Activated T-helper 1 cell treated with Interleukin-2 at 50 U/mL for 16 hours (primary cell): ENCODE measurements around the gene TBRG1.

ENCODE experiments used
- DNase-seq: peaks from one replicate; pipeline ENCODE4 v3.0.0-alpha.2; 2020; ENCODE audit warnings: low read depth

The TBRG1 gene

GRCh38 chr11:124662106-124662505 is 39.4 kb downstream of the TBRG1 start:
- no peak for DNase-seq

DNA sequence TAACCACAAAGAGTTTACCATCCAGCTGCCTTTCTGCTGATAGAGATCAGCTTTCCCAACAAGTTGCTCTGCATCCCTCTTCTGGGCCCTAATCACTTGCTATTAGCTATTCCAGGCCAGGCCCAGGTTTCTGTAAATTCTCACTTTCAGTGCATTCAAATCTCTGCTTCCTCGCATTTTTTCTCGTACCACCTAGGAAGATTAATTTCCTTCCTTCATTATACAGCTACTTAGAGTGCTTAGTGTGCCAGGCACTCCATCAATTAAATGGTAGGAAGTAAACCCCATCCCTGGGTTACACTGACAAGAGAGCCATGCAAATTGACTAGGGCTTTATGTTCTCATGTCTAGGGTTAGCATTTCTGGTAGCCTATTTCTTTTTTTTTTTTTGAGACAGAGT is 41.2 kb downstream of the TBRG1 start:
- DNase-seq: no peak

GRCh38 chr11:124667601-124668000 is 44.9 kb downstream of the TBRG1 start:
- DNase-seq: no peak

GRCh38 chr11:124669193-124669592 is 46.5 kb downstream of the TBRG1 start:
- no peak for DNase-seq

- no peak for DNase-seq
Measured at GRCh38 chr11:124670732-124671131, 48.1 kb downstream of the TBRG1 start.

- no peak for DNase-seq
Measured at GRCh38 chr11:124672536-124673215, 50.0 kb downstream of the TBRG1 start.

GRCh38 chr11:124673333-124674167 is 50.9 kb downstream of the TBRG1 start, which contains the start of the genes SIAE and SPA17:
SIAE (minus strand) TSS chr11:124673739; CDS start chr11:124673708, 31 bp downstream.
SPA17 (plus strand) TSS chr11:124673904; CDS start chr11:124675265, 1,361 bp downstream.
- peak; percentile 71 for DNase-seq

GRCh38 chr11:124674168-124674517 is 51.5 kb downstream of the TBRG1 start:
- no peak for DNase-seq

DNA sequence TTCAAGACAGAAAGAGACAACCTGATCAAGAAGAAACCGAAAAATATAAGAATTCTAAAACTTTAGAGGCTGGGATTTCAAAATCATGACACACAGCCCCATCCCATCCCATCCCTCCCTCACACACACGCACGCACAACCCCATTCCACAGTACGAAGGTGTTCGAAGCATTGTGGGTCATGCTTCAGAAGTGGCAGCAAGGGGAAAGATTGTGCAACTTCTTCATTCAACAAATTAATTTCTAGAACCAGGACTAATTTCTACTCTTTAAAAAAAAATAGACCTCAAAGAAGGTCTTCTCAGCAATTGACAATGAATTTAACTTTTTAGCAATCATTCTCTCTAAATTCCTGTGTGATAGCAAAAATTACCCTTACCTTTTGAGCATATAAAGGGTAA is 51.9 kb downstream of the TBRG1 start:
- no peak for DNase-seq

GRCh38 chr11:124676386-124676785 is 53.7 kb downstream of the TBRG1 start:
- DNase-seq: no peak

DNA sequence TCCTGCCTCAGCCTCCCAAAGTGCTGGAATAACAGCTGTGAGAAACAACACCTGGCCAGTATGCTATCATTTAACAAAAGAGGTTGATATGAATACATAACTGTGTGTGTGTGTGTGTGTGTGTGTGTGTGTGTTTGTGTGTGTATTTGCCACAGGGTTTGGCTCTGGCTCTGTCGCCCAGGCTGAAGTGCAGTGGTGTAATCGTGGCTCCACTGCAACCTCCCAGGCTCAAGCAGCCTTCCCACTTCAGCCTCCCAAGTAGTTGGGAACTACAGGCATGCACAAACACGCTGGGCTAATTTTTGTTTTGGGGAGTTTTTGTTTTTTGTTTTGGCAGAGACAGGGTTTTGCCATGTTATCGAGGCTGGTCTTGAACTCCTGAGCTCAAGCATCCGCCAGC is 55.8 kb downstream of the TBRG1 start:
- DNase-seq: no peak

- no peak for DNase-seq
Measured at GRCh38 chr11:124681421-124681820, 58.8 kb downstream of the TBRG1 start.

GRCh38 chr11:124682443-124682842 is 59.8 kb downstream of the TBRG1 start:
- DNase-seq: no peak
